PC-9 (cell line): ENCODE data around the gene CCR5AS.

Experiments used
- BruUV-seq: library from RNA; stranded (reverse); fragments of 400-500 nt; replicated peaks from 2 replicates; lab custom pipeline; 2021; lab: Mats Ljungman, UMichigan
- CTCF ChIA-PET: fragments of 300-600 bp; sonication (Branson Sonifier 250); formaldehyde crosslinking; loops from one replicate; lab custom pipeline; 2022; ENCODE audit warnings: antibody characterized with exemption; lab: Charles Lee
- POLR2A ChIA-PET: fragments of 300-600 bp; sonication (Branson Sonifier 250); formaldehyde crosslinking; loops from one replicate; lab custom pipeline; 2022; ENCODE audit warnings: antibody characterized with exemption; ENCODE audit not compliant: unreplicated experiment; lab: Charles Lee
- DNase-seq, 2 experiments: peaks; one replicate each; pipeline versions ENCODE4 v3.0.0 to v3.0.0-alpha.2; 2015 to 2022; ENCODE audit warnings: mixed read lengths in 1 of 2
- H2AFZ ChIP-seq: fragments of 200-600 bp; sonication (generic); 2 replicates; pipeline ENCODE4 v1.8.1; 2017; ENCODE audit warnings: antibody characterized with exemption
- H3F3A ChIP-seq: fragments of 200-600 bp; sonication (generic); 2 replicates; pipeline ENCODE4 v1.8.1; 2017; ENCODE audit warnings: antibody characterized with exemption, mild to moderate bottlenecking, low read depth; ENCODE audit not compliant: insufficient read depth
- H3K27ac ChIP-seq: fragments of 200-600 bp; sonication (generic); 2 replicates; pipeline ENCODE4 v1.6.1; 2016; ENCODE audit warnings: mixed run types
- H3K27me3 ChIP-seq: fragments of 200-600 bp; sonication (generic); 2 replicates; pipeline ENCODE4 v1.6.1; 2016; ENCODE audit warnings: low read depth, mixed run types; ENCODE audit not compliant: insufficient read depth
- H3K36me3 ChIP-seq: fragments of 200-600 bp; sonication (generic); 2 replicates; pipeline ENCODE4 v1.6.1; 2016; ENCODE audit warnings: low read depth, mixed run types
- H3K4me1 ChIP-seq: fragments of 200-600 bp; sonication (generic); replicated peaks from 2 replicates; pipeline ENCODE4 v1.6.1; 2016; ENCODE audit warnings: mixed run types; ENCODE audit not compliant: insufficient read depth
- H3K4me2 ChIP-seq: fragments of 200-600 bp; sonication (generic); 2 replicates; pipeline ENCODE4 v1.6.1; 2017; ENCODE audit warnings: mixed run types
- H3K4me3 ChIP-seq: fragments of 200-600 bp; sonication (generic); 2 replicates; pipeline ENCODE4 v1.6.1; 2016; ENCODE audit warnings: mixed run types
- H3K79me2 ChIP-seq: fragments of 200-600 bp; sonication (generic); 2 replicates; pipeline ENCODE4 v1.6.1; 2017; ENCODE audit warnings: low read depth, mixed run types
- H3K9me2 ChIP-seq: fragments of 200-600 bp; sonication (generic); 2 replicates; pipeline ENCODE4 v1.8.1; 2017; ENCODE audit warnings: mild to moderate bottlenecking; ENCODE audit not compliant: insufficient read depth
- H3K9me3 ChIP-seq: fragments of 200-600 bp; sonication (generic); 2 replicates; pipeline ENCODE4 v1.8.1; 2016; ENCODE audit warnings: low read depth; ENCODE audit not compliant: insufficient read depth
- H4K20me1 ChIP-seq: fragments of 200-600 bp; sonication (generic); 2 replicates; pipeline ENCODE4 v1.8.1; 2017; ENCODE audit not compliant: insufficient read depth
- EZH2 ChIP-seq: fragments of 200-600 bp; sonication (generic); IDR thresholded peaks from 2 replicates; pipeline ENCODE4 v1.8.0; 2017; ENCODE audit warnings: antibody characterized with exemption, low read depth
- intact Hi-C: fragments of 100-400 bp; cut with micrococcal nuclease; formaldehyde crosslinking; loops from one replicate; pipeline ENCODE4 v1.10.0; 2022; ENCODE audit not compliant: unreplicated experiment
- TF ChIP-seq, protein P1 (sequence below): fragments of 200-600 bp; sonication (generic); conservative IDR thresholded peaks from 2 replicates; pipeline ENCODE4 v1.6.1; 2017; ENCODE audit warnings: mixed run types, antibody characterized with exemption, mild to moderate bottlenecking, moderate library complexity

CCR5AS gene

DNA sequence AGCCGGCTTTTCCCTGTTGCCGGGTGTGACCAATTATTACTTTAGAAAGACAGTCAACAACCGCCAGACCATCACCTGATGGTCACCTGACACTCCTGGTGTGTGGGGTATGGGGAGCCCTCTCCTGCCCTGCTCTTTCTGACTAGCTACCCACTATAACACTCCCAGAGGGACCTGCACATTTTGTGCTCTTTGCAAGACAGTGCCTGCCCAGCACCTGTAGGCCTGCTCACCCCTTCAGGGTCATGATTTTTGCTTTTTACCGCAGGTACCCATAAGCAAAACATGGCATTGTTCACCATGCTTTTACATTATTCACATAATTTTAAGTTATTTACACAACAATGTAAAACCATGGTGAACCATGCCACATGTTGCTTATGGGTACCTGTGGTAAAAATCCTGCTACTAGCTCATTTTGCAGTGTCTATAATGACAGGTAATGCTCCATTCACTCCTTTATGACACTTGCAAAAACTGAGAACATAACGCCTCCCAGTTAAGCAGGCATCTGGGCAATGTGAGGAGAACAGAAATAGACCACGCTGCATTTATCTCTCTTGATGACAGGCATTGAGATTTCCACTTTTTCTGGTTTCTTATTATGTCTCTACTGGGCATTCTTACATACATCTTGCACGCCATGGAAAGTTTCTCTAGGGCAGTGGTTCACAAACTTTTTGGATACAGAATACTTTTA is 10.1 kb upstream of the CCR5AS start:
- Histone ChIP-seq H3K4me3 (no peak overlapping the region), H3K9me2 (no peaks in the 10 kb centered on the region), H3K79me2 (peaks cover under 1% of the 10 kb centered on the region; the same call in 1 of the 2 replicates), H4K20me1 (no peaks in the 10 kb centered on the region), H2AFZ (no peak overlapping the region), H3K4me1 (peaks cover 13% of the 10 kb centered on the region), H3K9me3 (no peaks in the 10 kb centered on the region), H3K27ac (no peak overlapping the region), H3K27me3 (no peaks in the 10 kb centered on the region), H3K4me2 (no peak overlapping the region), H3K36me3 (no peaks in the 10 kb centered on the region), H3F3A (no peaks in the 10 kb centered on the region)
- no peak for DNase-seq
- intact Hi-C loops: no loop called here
- TF ChIP-seq, protein P1, sequence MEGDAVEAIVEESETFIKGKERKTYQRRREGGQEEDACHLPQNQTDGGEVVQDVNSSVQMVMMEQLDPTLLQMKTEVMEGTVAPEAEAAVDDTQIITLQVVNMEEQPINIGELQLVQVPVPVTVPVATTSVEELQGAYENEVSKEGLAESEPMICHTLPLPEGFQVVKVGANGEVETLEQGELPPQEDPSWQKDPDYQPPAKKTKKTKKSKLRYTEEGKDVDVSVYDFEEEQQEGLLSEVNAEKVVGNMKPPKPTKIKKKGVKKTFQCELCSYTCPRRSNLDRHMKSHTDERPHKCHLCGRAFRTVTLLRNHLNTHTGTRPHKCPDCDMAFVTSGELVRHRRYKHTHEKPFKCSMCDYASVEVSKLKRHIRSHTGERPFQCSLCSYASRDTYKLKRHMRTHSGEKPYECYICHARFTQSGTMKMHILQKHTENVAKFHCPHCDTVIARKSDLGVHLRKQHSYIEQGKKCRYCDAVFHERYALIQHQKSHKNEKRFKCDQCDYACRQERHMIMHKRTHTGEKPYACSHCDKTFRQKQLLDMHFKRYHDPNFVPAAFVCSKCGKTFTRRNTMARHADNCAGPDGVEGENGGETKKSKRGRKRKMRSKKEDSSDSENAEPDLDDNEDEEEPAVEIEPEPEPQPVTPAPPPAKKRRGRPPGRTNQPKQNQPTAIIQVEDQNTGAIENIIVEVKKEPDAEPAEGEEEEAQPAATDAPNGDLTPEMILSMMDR: no peak
- no peak for TF ChIP-seq EZH2
- ChIA-PET CTCF (no interaction called here), POLR2A (no interaction called here)
- no TSS peak for BruUV-seq

DNA sequence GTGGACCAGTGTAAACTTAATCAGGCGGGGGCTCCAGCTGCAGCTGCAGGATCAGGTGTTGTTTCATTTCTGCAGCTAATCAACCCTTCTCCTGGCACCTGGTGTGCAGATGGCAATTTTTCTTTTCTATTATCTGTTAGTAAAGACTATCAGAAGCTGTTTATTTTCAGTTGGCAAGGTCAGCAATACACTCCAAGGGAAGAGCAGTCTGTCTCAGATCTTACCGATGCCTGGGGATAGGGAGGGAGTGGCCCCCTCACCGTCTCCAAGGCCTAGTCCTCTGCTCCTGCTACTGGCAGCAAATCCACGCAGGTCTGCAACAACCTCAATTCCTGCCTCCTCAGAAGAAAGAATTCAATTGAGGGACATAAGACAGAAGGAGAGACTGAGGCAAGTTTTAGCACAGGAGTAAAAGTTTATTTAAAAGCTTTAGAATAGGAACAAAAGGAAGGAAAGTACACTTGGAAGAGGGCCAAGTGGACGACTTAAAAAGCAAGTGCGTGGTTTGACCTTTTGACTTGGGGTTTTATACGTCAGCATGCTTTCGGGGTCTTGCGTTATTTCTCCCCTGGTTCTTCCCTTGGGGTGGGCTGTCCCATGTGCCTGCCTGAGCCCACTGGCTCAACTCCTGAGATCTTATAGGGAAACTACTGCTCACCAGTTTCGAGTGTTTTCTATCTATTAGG is 9.4 kb upstream of the CCR5AS start:
- Histone ChIP-seq H3K4me2 (no peak overlapping the region), H3K36me3 (no peaks in the 10 kb centered on the region), H3K4me3 (no peak overlapping the region), H3K79me2 (no peaks in the 10 kb centered on the region), H3K9me2 (no peaks in the 10 kb centered on the region), H3K27me3 (no peaks in the 10 kb centered on the region), H3F3A (peaks cover 2% of the 10 kb centered on the region; the same call in 1 of the 2 replicates), H2AFZ (no peak overlapping the region), H4K20me1 (no peaks in the 10 kb centered on the region), H3K9me3 (no peaks in the 10 kb centered on the region), H3K4me1 (peaks cover 19% of the 10 kb centered on the region), H3K27ac (no peak overlapping the region)
- DNase-seq: no peak
- intact Hi-C loops: no loop called here
- CTCF ChIA-PET: interaction anchor here (0.7 kb wide), 1 partner anchor 200 kb away, joined by 3 read pairs; no protein-coding TSS in a partner anchor
- POLR2A ChIA-PET: interaction anchor here (0.6 kb wide), 1 partner anchor 1619 kb away, joined by 7 read pairs; no protein-coding TSS in a partner anchor
- BruUV-seq: no TSS peak
- TF ChIP-seq EZH2: no peak
- TF ChIP-seq, protein P1: no peak

DNA sequence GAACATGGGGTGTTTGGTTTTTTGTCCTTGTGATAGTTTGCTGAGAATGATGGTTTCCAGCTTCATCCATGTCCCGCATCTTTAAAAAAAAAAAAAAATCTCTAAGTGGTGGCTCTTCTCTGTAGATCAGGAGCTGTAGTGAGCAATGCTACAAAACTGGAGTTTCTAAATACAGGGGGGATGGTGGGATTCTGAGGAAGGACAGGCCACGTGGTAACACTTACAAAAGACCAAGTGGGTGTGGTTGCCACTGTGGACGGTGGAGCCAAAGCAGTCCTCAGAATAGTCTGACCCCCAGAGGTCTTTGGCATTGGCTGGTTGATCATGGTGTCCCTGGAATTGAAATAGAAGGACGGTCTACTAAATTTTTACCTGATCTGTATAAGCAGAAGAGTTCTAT is 7.9 kb upstream of the CCR5AS start:
- no peaks in the 10 kb centered on the region for H3K9me2 ChIP-seq
- no peaks in the 10 kb centered on the region for H4K20me1 ChIP-seq
- H3K4me3 ChIP-seq: no peak overlapping the region
- peaks cover 9% of the 10 kb centered on the region; the same call in 1 of the 2 replicates for H3F3A ChIP-seq
- H3K27ac ChIP-seq: no peak overlapping the region
- CTCF ChIA-PET: interaction anchor here (0.6 kb wide), 3 partner anchors 29 to 143 kb away, joined by 3 read pairs; no protein-coding TSS in a partner anchor
- no peaks in the 10 kb centered on the region for H3K36me3 ChIP-seq
- DNase-seq: no peak
- peaks cover 8% of the 10 kb centered on the region; the same call in 1 of the 2 replicates for H3K79me2 ChIP-seq
- H2AFZ ChIP-seq: no peak overlapping the region
- no peaks in the 10 kb centered on the region for H3K27me3 ChIP-seq
- TF ChIP-seq, protein P1: no peak
- no peak for TF ChIP-seq EZH2
- POLR2A ChIA-PET: no interaction called here
- H3K4me1 ChIP-seq: peaks cover 34% of the 10 kb centered on the region
- no peak overlapping the region for H3K4me2 ChIP-seq
- intact Hi-C loops: no loop called here
- BruUV-seq: no TSS peak
- H3K9me3 ChIP-seq: no peaks in the 10 kb centered on the region
